ENCODE measurements around the gene CDKN1C.

DNA sequence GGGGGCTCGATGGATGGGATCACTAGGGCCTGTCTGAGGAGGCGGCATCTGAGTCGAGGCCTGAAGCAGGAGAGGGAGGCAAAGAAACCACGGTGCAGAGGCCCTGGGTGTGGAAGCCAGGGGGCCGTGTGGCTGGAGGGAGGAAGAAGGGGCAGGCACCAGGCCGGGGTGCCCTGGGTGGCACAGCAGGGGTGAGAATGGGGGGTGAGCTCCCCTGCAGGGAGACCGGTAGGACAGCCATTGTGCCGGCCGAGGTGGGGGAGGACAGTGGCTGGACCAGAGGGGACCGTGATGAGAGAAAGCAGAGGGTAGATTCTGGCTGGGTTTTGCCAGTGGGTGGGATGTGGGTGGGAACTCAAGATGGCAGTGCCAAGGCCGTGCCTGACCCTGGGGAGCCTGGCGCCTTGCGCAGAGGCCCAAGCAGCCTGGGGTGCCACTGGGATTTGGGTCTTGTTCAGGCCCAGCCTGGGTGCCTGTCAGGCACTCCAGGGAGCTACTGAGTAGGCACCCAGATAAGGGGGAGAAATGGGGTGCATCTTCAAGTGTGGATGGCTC is 24.9 kb upstream of the CDKN1C start:
- no peak for TF ChIP-seq EZH2 (IDR thresholded peaks at IDR 0.05; ENCODE audit: insufficient read depth, poor library complexity, severe bottlenecking)
- no peak for TF ChIP-seq EZH2phosphoT487 (IDR thresholded peaks at IDR 0.05; ENCODE audit: insufficient read depth, low read depth)

All from GM23248 (cell line).